Heart right ventricle (tissue), 16 donors: ENCODE data around the gene BTBD7. TPM values are rescaled to one million over a fixed set of nuclear protein-coding genes. Genes with fewer than 3 reads are reported as not detected.

ENCODE experiments used
- ATAC-seq, 8 donors: fragments of 200-7000 bp; cut with Tn5 transposase; one replicate each; pipeline ENCODE4 v1.9.1; 2020; ENCODE audit warnings: mild to moderate bottlenecking in 8 of 8, moderate library complexity in 8 of 8, moderate number of reproducible peaks in 1 of 8
- DNase-seq, 2 donors: peaks; one replicate each; pipeline ENCODE4 v3.0.0-alpha.2; 2020
- H3K27ac ChIP-seq, 10 donors: fragments of 200-600 bp; sonication (generic) in 2 of 10; one replicate each; pipeline versions ENCODE4 v1.5.0 to v1.8.0; 2020 to 2022; ENCODE audit warnings: mild to moderate bottlenecking in 3 of 10
- H3K27me3 ChIP-seq, 7 donors: fragments of 200-600 bp; one replicate each; pipeline ENCODE4 v1.8.0; 2021 to 2022; ENCODE audit warnings: mild to moderate bottlenecking in 2 of 7
- H3K36me3 ChIP-seq, 9 donors: fragments of 200-600 bp; sonication (generic) in 1 of 9; one replicate each; pipeline versions ENCODE4 v1.5.0 to v1.8.0; 2020 to 2022; ENCODE audit warnings: mild to moderate bottlenecking in 2 of 9
- H3K4me1 ChIP-seq, 9 donors: fragments of 200-600 bp; sonication (generic) in 1 of 9; one replicate each; pipeline versions ENCODE4 v1.5.0 to v1.8.0; 2020 to 2022; ENCODE audit warnings: mild to moderate bottlenecking in 4 of 9
- H3K4me3 ChIP-seq, 10 donors: fragments of 200-600 bp; sonication (generic) in 2 of 10; one replicate each; pipeline versions ENCODE4 v1.5.0 to v1.8.0; 2020 to 2022; ENCODE audit warnings: mild to moderate bottlenecking in 7 of 10, moderate library complexity in 2 of 10
- H3K9me3 ChIP-seq, 11 donors: fragments of 200-600 bp in 10 of 11; sonication (generic) in 2 of 11; one replicate each; pipeline versions ENCODE4 v1.5.0 to v1.8.0; 2013 to 2022; ENCODE audit warnings: mild to moderate bottlenecking in 2 of 11, control low read depth in 1 of 11, moderate library complexity in 1 of 11
- WGBS, 2 donors: extraction: QIAGEN DNeasy Blood & Tissue Kit; methylation state at CpG; one replicate each; pipeline ENCODE4 v1.1.7; 2013; ENCODE audit warnings: inconsistent platforms in 1 of 2; 5-methylcytosine and 5-hydroxymethylcytosine counted together
- intact Hi-C, 10 donors: fragments of 100-400 bp; cut with DNase I; formaldehyde crosslinking; loops; one replicate each; pipeline versions ENCODE4 v1.11.1 to v1.14.2; 2022
- polyA plus RNA-seq, 2 donors: library from polyadenylated mRNA; stranded (reverse); fragments of 200-250 nt; gene quantifications; one replicate each; pipeline ENCODE4 v1.2.3, GENCODE V29; 2013
- total RNA-seq, 10 donors: library from RNA; stranded (reverse); fragmentation: NEBNext Ultra II Directional in 3 of 10; extraction: Animal tissue kit (Norgen Biotek cat#: 25700) in 3 of 10; gene quantifications; one replicate each; pipeline versions ENCODE4 v1.2.1 to v1.2.4, GENCODE V29; 2021 to 2023
- TF ChIP-seq, protein P1 (sequence below), 9 donors: fragments of 200-600 bp; sonication (generic) in 2 of 9; IDR thresholded peaks; one replicate each; pipeline versions ENCODE4 v1.5.0 to v1.8.0; 2021 to 2022; ENCODE audit warnings: antibody characterized with exemption in 9 of 9, mild to moderate bottlenecking in 5 of 9, moderate library complexity in 1 of 9
- donor health status: Arrhythmogenic right ventricular cardiomyopathy.
- donor health status: ischemic (EF 13 %, LVEDD 7.1; RV severe dilation, severe dysfunction).
- donor health status: healthy with polysubstance abuse.
- donor health status: DM: no; HTN: yes; CAD: no.
- donor health status: DM: no; HTN: no; CAD: no.
- donor health status: ischemic (EF 25% LVEDD 6.9; RV normal size, moderate dysfunction).
- donor health status: ischemic (EF 25% LVEDD 5.7; RV mildly dilated, moderate dysfunction).
- donor health status: healthy.
- donor health status: DM: yes; HTN: yes; CAD: no.
- donor health status: Ischemic cardiomyopathy.
- donor health status: ischemic (EF 35%, LVEDD 5.7; RV mildly dilated, moderate dysfunction).
- donor health status: nonischemic (EF 11% LVEDD 7.7; RV severe dilation, severe dysfunction).
- donor health status: DM: yes; HTN: yes; CAD: no.
- donor health status: PGD.
- donor health status: ischemic (EF 29% LVEDD 5.4; RV normal size, mild dysfunction).
- donor health status: nonischemic (EF 23%, LVEDD 6.1; RV moderate dilation, normal function).

Gene BTBD7
- total and polyA plus RNA-seq, 12 donors, result 3.6 to 33.6 (median 22.1) TPM

DNA sequence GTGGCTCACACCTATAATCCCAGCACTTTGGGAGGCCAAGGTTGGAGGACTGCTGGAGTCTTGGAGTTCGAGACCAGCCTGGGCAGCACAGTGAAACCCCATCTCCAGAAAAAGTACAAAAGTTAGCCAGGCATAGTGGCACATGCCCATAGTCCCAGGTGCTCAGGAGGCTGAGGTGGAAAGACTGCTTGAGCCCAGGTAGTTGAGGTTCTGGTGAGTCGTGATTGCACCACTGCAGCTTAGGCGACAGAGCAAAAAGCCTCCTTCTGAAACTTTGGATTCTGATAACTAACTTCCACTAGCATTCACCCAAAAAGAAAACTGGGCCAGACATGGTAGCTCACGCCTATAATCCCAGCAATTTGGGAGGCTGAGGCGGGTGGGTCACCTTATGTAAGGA lies 6.6 kb downstream of the BTBD7 start:
- Histone ChIP-seq H3K9me3 (no peaks in the 10 kb centered on the region), H3K36me3 (peaks cover 0 to 9% (median 0%) of the 10 kb centered on the region in 9 donors), H3K27me3 (no peaks in the 10 kb centered on the region), H3K27ac (no peak overlapping the region), H3K4me1 (peaks cover 0 to 53% (median 37%) of the 10 kb centered on the region in 9 donors), H3K4me3 (no peak overlapping the region)
- intact Hi-C loops, result no loop called here
- TF ChIP-seq, protein P1, sequence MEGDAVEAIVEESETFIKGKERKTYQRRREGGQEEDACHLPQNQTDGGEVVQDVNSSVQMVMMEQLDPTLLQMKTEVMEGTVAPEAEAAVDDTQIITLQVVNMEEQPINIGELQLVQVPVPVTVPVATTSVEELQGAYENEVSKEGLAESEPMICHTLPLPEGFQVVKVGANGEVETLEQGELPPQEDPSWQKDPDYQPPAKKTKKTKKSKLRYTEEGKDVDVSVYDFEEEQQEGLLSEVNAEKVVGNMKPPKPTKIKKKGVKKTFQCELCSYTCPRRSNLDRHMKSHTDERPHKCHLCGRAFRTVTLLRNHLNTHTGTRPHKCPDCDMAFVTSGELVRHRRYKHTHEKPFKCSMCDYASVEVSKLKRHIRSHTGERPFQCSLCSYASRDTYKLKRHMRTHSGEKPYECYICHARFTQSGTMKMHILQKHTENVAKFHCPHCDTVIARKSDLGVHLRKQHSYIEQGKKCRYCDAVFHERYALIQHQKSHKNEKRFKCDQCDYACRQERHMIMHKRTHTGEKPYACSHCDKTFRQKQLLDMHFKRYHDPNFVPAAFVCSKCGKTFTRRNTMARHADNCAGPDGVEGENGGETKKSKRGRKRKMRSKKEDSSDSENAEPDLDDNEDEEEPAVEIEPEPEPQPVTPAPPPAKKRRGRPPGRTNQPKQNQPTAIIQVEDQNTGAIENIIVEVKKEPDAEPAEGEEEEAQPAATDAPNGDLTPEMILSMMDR (IDR thresholded peaks at IDR 0.05), result no peak
- ATAC-seq, result no peak
- 97 to 98% methylated on average over 5 of the region's 5 CpGs for WGBS, 2 donors
- DNase-seq, result no peak

DNA sequence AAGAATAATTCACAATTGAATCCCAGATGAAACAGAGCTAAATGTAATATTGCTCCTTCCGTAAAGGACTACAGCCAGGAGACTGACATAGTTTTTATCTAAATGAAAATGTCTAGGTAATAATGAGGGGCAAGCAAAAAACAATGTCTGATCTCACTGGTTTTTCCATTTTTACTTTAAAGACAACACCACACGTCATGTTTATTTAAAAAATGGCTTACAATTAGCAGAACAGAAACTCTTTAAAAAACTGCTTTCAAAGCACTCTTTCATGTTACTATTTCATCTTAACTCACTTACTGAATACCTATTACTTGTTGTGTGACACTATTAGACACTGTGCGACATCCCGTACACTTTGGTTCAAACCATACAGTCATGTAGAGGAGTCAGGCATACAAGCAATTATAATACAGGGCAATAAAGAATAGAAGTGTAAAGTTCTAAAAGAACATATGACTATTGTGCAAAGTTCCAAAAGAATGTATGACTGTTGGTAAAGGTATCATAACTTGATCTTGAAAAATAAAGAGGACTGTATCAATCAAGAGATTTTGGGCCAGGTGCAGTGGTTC lies 9.1 kb downstream of the BTBD7 start:
- 92 to 99% methylated on average over 4 of the region's 4 CpGs for WGBS, 2 donors
- Histone ChIP-seq H3K36me3 (peaks cover 0 to 9% (median 0%) of the 10 kb centered on the region in 9 donors), H3K4me1 (peaks cover 0 to 60% (median 40%) of the 10 kb centered on the region in 9 donors), H3K27ac (no peak overlapping the region), H3K4me3 (no peak overlapping the region), H3K9me3 (no peaks in the 10 kb centered on the region), H3K27me3 (no peaks in the 10 kb centered on the region)
- ATAC-seq (no peak), DNase-seq (no peak)
- TF ChIP-seq, protein P1 (IDR thresholded peaks at IDR 0.05), result no peak
- intact Hi-C loops, result no loop called here

DNA sequence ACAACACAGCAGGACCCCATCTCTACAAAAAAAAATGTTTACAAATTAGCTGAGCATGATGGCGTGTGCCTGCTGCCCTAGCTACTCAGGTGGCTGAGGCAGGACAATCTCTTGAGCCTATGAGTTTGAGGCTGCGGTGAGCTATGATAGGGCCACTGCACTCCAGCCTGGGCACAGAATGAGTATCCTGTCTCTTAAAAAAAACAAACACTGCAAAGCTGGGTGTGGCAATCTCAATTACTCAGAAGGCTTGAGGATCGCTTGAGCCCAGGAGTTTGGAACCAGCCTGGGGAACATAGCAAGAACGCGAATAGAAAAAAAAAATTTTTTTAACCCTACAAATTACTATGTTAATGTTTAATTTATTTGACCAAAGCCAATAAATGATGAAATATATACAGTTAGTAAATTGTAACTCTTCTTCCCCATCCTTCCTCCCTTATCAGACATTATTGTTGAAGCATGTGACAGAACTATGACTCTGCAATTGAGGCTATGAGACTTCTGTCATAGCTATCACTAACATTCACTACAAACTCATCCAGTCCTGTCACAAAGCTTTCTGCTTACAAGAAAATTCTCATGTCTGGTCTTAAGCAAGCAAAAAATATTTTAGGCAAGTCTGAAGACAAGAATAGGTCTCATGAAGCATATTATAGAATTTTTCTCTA lies 9.8 kb downstream of the BTBD7 start:
- Histone ChIP-seq H3K27ac (no peak overlapping the region), H3K27me3 (no peaks in the 10 kb centered on the region), H3K4me1 (peaks cover 0 to 66% (median 46%) of the 10 kb centered on the region in 9 donors), H3K36me3 (peaks cover 0 to 9% (median 0%) of the 10 kb centered on the region in 9 donors), H3K4me3 (no peak overlapping the region), H3K9me3 (no peaks in the 10 kb centered on the region)
- intact Hi-C loops, result no loop called here
- DNase-seq, result no peak
- TF ChIP-seq, protein P1 (IDR thresholded peaks at IDR 0.05), result no peak
- WGBS, 2 donors, result 92 to 95% methylated on average over 5 of the region's 5 CpGs
- ATAC-seq, result no peak

DNA sequence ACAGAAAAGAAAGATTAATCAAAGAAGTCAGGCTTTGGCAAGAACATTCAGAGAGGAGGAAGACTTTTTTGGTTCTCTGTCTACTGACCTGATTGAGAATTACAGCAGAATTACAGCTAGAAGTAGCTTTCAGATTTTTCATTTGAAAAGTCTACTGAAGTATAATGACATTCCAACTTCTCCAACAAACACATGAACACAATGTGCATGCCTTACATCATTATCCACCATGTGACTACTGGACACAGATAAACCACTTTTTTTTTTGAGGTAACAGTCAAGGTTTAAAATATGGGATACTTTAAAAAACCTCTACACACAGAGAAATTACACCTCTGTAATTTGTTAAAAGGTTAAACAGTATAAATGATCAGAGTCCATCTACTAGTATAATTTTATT lies 12.3 kb downstream of the BTBD7 start:
- Histone ChIP-seq H3K4me3 (no peak overlapping the region), H3K27ac (no peak overlapping the region), H3K36me3 (peaks cover 0 to 9% (median 0%) of the 10 kb centered on the region in 9 donors), H3K4me1 (peaks cover 0 to 73% (median 60%) of the 10 kb centered on the region in 9 donors), H3K27me3 (no peaks in the 10 kb centered on the region), H3K9me3 (peaks cover 0 to 3% (median 0%) of the 10 kb centered on the region in 11 donors)
- intact Hi-C loops, result no loop called here
- TF ChIP-seq, protein P1 (IDR thresholded peaks at IDR 0.05), result no peak
- ATAC-seq (no peak), DNase-seq (no peak)
